Right kidney (tissue), 1 donor: ENCODE measurements around the gene CLEC16A.

Experiments used
- DNase-seq: peaks from one replicate; pipeline ENCODE4 v3.0.0-alpha.2; 2016

Gene CLEC16A

DNA sequence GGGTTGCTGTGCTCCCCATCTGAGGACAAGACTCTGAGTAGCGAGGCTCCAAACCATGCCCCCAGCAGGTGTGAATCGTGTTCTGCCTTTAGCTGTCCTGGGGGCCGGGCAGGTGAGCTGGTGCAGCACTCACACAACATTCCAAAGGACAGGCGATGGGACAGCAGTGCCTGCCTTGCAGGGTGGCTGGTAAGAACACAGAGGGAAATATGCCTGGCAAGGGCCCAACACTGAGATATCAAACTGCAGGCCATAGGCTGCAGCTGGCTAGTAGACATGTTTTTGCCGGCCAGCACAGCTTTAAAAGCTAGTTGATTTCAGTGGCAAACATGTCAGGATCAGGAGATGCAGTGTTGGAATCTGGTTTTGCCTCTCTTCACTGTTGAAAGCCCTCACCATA, 23.6 kb downstream of the CLEC16A start:
- DNase-seq = no peak

GRCh38 chr16:10968498-10968897, 24.1 kb downstream of the CLEC16A start:
- no peak for DNase-seq

DNA sequence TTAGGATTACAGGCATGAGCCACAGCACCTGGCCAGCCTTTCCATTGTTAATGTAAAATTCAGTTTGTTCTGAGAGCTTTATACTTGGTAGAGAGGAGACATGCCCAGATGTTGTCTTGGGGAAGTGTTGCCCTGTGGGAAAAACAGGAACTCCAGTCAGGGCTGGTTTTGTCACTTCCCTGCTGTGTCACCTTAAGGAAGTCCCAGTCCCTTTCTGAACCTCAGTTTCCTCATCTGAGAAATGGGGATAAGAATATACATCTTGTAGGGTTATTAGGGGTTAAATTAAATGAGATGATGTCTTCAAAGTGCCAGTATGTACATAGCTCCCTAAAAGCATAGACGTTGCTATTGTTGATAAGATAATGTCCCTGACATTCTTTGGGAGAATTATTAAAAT, 25.3 kb downstream of the CLEC16A start:
- DNase-seq = no peak

DNA sequence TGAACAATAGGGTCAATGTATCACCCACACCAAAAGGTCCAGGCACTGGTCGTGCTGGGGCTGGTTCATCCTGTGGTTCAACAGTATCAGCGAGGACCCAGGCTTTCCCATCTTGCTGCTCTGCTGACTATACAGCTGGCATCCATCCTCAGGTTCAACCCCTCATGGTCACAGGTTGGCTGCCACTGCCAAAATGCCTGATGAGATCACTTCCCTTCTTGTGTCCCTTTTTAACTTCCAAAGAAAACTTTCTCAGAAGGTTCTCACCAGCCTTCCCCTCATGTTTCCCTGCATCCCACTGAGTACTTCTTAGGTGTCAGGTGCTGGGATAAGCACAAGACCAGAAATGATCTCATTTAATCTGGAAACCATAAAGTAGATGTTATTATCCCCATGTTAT, 25.7 kb downstream of the CLEC16A start:
- no peak for DNase-seq

- DNase-seq = peak; percentile 60
These were observed 27.2 kb downstream of the CLEC16A start for GRCh38 chr16:10971560-10971961.

DNA sequence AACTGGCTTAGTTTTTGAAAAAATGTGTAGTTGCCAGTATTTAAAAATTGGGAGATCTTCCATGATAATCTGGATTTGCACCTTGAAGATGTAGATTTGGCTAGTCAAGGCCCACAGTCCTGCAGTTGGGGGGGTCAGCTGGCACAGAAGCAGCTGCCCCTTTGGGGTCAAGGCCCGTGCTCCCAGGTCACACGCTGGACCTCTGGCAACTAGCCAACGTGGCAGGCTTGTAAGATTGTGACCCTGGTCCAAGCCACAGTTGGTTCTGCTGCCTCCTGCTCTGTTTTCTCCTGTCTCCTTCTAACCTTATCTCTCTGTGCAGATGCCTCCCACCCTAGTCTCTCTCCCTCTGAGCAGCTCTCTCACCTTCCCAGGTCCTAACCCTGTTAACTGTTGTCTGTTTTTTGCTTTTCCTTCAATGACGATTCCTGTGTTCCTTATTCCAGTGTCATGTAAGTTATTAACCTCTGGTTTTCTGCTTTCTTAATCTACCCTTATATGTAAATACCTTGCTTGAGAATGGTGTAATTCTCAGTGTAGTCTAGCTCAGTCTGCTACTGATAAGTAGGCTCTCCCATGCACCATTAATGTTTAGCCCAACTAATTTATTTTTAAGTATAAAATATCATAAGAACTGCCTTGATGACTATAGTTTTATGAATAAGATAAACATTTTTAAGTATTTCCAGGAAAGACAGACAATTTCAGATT, 27.9 kb downstream of the CLEC16A start:
- DNase-seq = no peak

DNA sequence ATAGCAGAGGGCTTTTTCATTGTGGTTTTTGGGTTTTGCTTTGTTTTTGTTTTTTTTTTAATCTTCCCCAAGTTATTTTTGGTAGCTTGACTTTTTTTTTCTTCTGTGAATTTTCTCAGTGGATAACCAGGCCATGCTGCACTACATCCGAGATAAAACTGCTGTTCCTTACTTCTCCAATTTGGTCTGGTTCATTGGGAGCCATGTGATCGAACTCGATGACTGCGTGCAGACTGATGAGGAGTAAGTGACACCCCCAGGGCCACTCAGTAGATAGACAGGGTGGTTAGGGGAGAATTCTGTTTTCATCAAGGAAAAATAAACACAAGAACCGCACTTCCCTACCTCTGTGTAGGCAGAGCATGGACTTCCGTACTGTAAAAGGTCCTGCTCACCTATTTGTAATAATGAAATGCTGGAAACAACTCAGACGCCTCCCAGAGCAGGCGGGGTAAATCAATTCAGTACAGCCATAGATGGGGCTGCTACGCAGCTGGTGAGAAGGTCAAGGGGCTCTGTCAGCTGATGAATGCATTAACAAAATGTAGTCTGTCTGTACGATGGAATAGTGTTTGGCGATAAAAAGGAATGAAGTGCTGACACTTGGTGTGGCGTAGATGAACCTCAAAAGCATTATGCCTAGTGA, 28.6 kb downstream of the CLEC16A start:
- no peak for DNase-seq

DNA sequence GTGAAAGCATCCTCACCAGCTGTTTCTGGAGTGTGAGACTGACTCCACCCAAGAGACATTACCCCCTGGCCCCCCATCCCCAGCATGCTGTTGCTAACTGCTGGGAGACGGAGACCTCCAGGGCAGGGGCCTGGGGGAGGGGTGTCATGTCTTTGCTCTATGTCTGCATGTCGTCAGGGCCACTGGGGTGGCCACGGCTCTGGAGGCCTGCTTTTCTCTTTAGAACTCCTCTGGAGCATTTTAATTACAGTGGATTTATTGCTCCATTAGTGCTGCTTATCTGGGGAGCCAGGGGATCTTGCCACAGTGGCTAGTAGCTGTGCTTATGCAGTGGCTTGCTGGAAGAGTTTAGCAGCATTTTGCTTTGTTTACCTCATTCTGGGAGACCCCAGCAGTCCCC, 32.3 kb downstream of the CLEC16A start:
- DNase-seq = peak; percentile 47

- no peak for DNase-seq
These were observed 33.8 kb downstream of the CLEC16A start for GRCh38 chr16:10978124-10978523.

GRCh38 chr16:10978871-10979446, 34.6 kb downstream of the CLEC16A start:
- peak; percentile 43 for DNase-seq

GRCh38 chr16:10979717-10980601, 35.6 kb downstream of the CLEC16A start:
- DNase-seq = no peak

DNA sequence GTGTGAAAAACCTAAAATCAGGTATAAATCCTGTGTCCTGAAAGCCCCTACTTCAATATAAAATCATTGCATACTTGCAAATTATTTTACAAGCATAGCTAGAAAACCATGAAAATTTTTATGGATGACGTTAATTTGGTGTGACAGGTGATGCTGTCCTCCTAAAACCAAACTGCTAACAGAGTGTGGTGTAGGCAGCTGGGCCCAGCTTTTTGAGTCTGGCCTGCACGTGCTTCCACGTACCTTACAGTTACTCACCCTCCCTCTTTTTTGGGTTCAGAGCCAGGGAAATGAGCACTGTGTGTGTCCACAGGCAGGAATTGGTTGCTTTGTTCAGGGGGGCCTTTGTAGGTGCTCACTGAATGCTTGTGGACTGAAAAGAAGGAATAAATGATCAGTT, 36.4 kb downstream of the CLEC16A start:
- no peak for DNase-seq

DNA sequence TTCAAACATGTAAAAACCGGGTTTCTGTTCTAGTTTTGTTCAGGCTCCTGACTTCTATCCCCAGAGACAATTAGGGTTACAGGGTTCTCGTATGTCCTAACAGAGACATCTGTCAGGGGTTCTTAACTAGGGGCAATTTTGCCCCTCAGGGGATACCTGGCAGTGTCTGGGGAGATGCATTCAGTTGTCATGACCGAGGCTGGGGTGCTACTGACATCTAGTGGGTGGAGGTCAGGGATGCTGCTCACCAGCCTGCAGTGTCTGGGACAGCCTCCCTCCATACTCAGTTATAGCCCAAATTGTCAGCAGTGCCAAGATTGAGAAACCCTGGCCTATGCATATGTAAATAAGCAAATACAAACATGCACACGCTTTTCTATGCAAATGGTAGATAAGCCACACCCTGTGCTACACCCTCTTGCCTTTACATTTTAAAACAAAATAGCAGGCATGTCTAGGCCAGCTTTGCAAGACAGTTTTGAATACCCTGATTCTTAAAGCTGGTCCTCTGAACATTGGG, 37.4 kb downstream of the CLEC16A start:
- DNase-seq = no peak

- no peak for DNase-seq
These were observed 38.2 kb downstream of the CLEC16A start for GRCh38 chr16:10982465-10983150.

DNA sequence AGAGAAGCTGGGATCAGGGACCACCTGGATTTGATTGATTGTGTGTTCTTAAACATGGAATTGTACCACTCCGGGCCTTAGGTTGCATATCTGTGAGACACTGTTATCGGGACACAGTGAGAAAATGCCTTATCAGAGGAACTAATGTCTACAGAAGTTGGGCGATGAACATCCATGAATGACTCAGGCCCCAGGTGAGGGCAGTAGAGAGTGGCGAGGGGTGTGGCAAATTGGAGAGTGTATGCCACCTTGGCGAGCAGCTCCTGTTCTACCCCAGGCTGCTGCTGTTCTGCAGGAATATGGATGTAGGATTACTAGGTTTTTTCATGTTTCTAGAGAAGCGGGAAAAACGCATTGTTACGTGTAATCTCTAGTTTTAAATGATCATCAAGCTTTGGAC, 38.8 kb downstream of the CLEC16A start:
- no peak for DNase-seq

DNA sequence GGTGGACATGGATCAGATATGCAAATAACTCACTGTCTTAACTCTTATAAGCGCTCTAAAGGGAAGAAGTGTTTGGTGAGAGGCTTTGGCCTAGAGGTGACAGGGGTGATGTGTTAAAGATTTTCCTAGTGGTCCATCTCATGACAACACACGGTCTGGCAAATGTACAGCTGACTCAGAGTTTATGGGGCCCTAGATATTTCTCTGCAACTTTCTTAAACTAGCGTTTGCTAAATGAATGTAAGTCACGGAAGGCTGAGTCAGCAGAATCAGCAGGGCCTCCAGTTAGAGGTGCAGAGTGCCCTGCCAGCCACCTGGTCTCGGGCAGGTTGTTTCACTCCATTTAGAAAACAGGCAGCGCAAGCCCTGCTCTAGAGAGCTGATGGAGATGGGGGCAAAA, 40.1 kb downstream of the CLEC16A start:
- no peak for DNase-seq

- no peak for DNase-seq
These were observed 43.2 kb downstream of the CLEC16A start for GRCh38 chr16:10987361-10988163.

GRCh38 chr16:10988164-10988803, 43.9 kb downstream of the CLEC16A start:
- no peak for DNase-seq

DNA sequence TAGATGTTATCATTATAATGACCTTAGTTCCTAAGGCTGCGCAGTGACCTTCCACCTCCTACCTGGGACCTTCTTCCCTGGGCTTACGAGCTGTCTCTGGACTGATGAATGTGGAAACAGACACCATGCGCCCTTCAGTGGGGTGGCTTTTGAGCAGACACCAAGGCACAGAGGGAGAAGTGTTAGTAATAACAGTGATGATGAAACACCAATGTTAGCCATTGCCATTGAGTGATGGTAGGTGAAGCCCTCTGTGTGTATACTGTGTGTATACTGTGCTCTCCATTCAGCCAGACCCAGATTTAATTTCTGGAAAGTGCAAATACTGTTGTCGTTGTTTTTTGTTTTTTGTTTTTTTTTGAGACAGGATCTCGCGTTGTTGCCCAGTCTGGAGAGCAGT, 44.5 kb downstream of the CLEC16A start:
- no peak for DNase-seq

GRCh38 chr16:10989559-10989958, 45.2 kb downstream of the CLEC16A start:
- no peak for DNase-seq

DNA sequence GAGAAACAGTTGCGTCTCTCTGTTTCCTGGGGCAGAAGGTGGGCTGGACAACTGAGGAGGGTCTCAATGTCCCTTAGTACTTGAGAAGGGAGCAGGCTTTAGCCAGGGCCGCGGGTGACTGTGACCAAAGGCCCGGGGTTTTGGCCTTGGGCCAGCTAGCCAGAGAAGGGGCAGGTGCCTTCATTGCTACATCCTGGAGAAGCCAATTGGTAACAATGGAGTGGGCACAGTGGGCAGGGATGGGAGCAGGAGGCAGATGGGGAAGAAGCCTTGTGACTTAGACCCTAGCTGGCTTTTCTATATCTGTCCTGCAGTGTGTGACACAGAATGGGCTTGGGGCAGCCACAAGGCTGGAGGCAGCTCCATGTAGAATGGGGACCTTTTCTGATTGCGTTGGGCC, 46.0 kb downstream of the CLEC16A start:
- DNase-seq = no peak
